ENCODE measurements around the gene EPS15.

The EPS15 gene

DNA sequence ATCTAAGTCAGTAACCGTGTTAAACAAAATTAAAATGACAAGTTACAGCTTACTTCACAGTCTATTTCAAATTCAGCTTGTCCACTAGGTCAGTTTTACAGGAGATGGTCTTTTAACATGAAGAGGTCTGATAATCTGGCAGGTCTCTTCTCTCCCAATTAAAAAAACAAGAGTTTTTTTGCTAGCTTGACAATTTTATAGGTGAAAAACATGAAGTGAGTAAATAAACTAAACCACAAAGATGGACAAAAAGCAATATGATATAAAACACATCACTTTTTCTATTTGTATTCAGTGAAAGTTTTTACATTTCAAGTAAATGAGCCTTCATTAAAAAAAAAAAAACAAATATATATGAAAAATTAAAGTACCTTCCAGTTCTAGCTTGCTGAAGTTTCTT, 163.7 kb downstream of the EPS15 start:
- Histone ChIP-seq H3K4me2 (ENCODE audit: low read length) (no peak overlapping the region), H3K9me2 (ENCODE audit: low read depth, low read length) (no peaks in the 10 kb centered on the region), H3K4me1 (ENCODE audit: insufficient read depth, low read length, severe bottlenecking) (no peaks in the 10 kb centered on the region), H3K4me3 (ENCODE audit: low read depth, low read length, poor library complexity, severe bottlenecking) (no peak overlapping the region), H3F3A (ENCODE audit: insufficient read depth, low read length) (no peaks in the 10 kb centered on the region), H2AFZ (ENCODE audit: low read length) (no peak overlapping the region), H3K79me2 (ENCODE audit: insufficient read depth, low read length) (no peaks in the 10 kb centered on the region), H3K27me3 (ENCODE audit: insufficient read depth, low read length) (no peaks in the 10 kb centered on the region), H3K9me3 (ENCODE audit: low read length) (no peaks in the 10 kb centered on the region), H3K9ac (ENCODE audit: low read length) (no peak overlapping the region), H4K20me1 (ENCODE audit: insufficient read depth, low read length) (no peaks in the 10 kb centered on the region), H3K27ac (ENCODE audit: low read depth, low read length, poor library complexity, severe bottlenecking) (no peak overlapping the region), H3K36me3 (ENCODE audit: insufficient read depth, low read length) (peaks cover 38% of the 10 kb centered on the region)
- TF ChIP-seq EZH2 (IDR thresholded peaks at IDR 0.05; ENCODE audit: borderline replicate concordance, low read length), result no peak
- TF ChIP-seq CTCF (IDR thresholded peaks at IDR 0.05; ENCODE audit: low read length), result no peak

DNA sequence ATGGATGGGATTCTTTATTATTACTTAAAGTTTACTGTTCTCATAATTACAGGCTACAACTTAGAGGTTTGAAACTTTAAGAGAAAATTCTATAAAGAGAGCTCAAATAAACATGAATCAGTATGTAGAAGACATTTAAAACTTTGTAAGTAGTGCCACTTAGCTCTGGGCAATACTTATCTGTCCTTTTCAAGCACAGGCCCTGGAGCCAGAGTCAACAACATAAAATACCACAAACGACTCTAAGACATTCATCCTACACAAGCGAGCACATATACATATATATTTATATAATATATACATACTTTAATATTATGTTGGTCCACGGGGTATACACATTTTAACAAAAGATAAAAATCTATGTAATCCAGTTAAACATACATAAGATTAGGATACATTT, 164.7 kb downstream of the EPS15 start:
- Histone ChIP-seq H3K9me2 (ENCODE audit: low read depth, low read length) (no peaks in the 10 kb centered on the region), H3K27ac (ENCODE audit: low read depth, low read length, poor library complexity, severe bottlenecking) (no peak overlapping the region), H3K9ac (ENCODE audit: low read length) (no peak overlapping the region), H3K4me2 (ENCODE audit: low read length) (no peak overlapping the region), H3K4me1 (ENCODE audit: insufficient read depth, low read length, severe bottlenecking) (no peaks in the 10 kb centered on the region), H3K36me3 (ENCODE audit: insufficient read depth, low read length) (peaks cover 36% of the 10 kb centered on the region), H2AFZ (ENCODE audit: low read length) (no peak overlapping the region), H4K20me1 (ENCODE audit: insufficient read depth, low read length) (no peaks in the 10 kb centered on the region), H3K9me3 (ENCODE audit: low read length) (no peaks in the 10 kb centered on the region), H3F3A (ENCODE audit: insufficient read depth, low read length) (no peaks in the 10 kb centered on the region), H3K4me3 (ENCODE audit: low read depth, low read length, poor library complexity, severe bottlenecking) (no peak overlapping the region), H3K27me3 (ENCODE audit: insufficient read depth, low read length) (no peaks in the 10 kb centered on the region), H3K79me2 (ENCODE audit: insufficient read depth, low read length) (no peaks in the 10 kb centered on the region)
- TF ChIP-seq CTCF (IDR thresholded peaks at IDR 0.05; ENCODE audit: low read length) (no peak), EZH2 (IDR thresholded peaks at IDR 0.05; ENCODE audit: borderline replicate concordance, low read length) (no peak)

DNA sequence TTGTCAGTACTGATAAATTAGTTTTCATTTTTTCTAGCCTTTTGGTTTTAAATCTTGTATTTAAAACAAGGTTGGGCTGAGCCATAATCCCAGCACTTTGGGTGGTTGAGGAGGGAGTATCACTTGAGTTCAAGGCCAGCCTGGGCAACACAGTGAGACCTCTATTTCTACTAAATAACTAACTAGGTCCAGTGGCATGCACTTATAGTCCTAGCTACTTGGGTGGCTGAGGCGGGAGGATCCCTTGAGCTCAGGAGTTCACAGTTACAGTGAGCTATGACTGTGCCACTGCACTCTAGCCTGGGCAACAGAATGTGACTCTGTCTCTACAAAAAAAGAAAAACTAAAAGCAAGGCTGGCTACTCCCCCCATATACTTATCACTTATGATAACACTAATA, 167.2 kb downstream of the EPS15 start:
- Histone ChIP-seq H3K9me2 (ENCODE audit: low read depth, low read length) (no peaks in the 10 kb centered on the region), H3K4me3 (ENCODE audit: low read depth, low read length, poor library complexity, severe bottlenecking) (no peak overlapping the region), H3K27ac (ENCODE audit: low read depth, low read length, poor library complexity, severe bottlenecking) (no peak overlapping the region), H3K27me3 (ENCODE audit: insufficient read depth, low read length) (no peaks in the 10 kb centered on the region), H3K4me1 (ENCODE audit: insufficient read depth, low read length, severe bottlenecking) (no peaks in the 10 kb centered on the region), H3K79me2 (ENCODE audit: insufficient read depth, low read length) (no peaks in the 10 kb centered on the region), H3K9ac (ENCODE audit: low read length) (no peak overlapping the region), H3K36me3 (ENCODE audit: insufficient read depth, low read length) (peaks cover 28% of the 10 kb centered on the region), H3K9me3 (ENCODE audit: low read length) (no peaks in the 10 kb centered on the region), H4K20me1 (ENCODE audit: insufficient read depth, low read length) (no peaks in the 10 kb centered on the region; the same call in 1 of the 2 replicates), H3K4me2 (ENCODE audit: low read length) (no peak overlapping the region), H2AFZ (ENCODE audit: low read length) (no peak overlapping the region), H3F3A (ENCODE audit: insufficient read depth, low read length) (no peaks in the 10 kb centered on the region; the same call in 1 of the 2 replicates)
- TF ChIP-seq EZH2 (IDR thresholded peaks at IDR 0.05; ENCODE audit: borderline replicate concordance, low read length) (no peak), CTCF (IDR thresholded peaks at IDR 0.05; ENCODE audit: low read length) (no peak)
